Measurements from ENCODE around the gene IVL.

Gene IVL

DNA sequence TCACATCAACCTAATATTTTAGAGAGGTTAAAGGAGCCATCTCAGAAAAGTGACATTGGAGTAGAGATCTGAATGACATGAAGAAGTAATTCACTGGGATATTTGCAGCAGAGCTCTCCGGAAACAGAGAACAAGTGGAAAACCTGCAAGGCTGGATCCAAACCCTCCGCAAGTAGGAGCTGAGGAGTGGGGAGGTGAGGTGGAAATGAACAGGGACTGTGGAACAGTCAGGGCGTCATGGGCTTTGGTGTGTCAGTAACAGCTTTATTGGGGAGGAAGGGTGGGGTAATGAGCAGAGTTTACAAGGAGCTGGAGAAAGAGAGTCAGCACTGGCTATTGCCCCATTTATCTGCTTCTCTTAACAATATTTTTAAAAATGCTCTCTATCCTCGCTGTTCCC lies 9.3 kb upstream of the IVL start:
- no peak for DNase-seq (ENCODE audit: low read depth)
- Histone ChIP-seq H3K36me3 (ENCODE audit: control insufficient read depth, insufficient read depth, low read length, severe bottlenecking) (no peaks in the 10 kb centered on the region), H3K27me3 (replicated peaks; ENCODE audit: control insufficient read depth, insufficient read depth, low read length) (no peaks in the 10 kb centered on the region), H3K4me3 (ENCODE audit: low read length) (no peak overlapping the region), H3K9me3 (ENCODE audit: control insufficient read depth, low read length) (no peaks in the 10 kb centered on the region), H3K4me1 (ENCODE audit: control insufficient read depth, insufficient read depth, low read length) (no peaks in the 10 kb centered on the region), H3K9ac (ENCODE audit: low read length) (no peak overlapping the region)

- no peaks in the 10 kb centered on the region for H3K9me3 ChIP-seq (ENCODE audit: control insufficient read depth, low read length)
- H3K27me3 ChIP-seq (replicated peaks; ENCODE audit: control insufficient read depth, insufficient read depth, low read length), result no peaks in the 10 kb centered on the region
- no peak overlapping the region for H3K4me3 ChIP-seq (ENCODE audit: low read length)
- peaks cover under 1% of the 10 kb centered on the region for H3K4me1 ChIP-seq (ENCODE audit: control insufficient read depth, insufficient read depth, low read length)
- no peak for DNase-seq (ENCODE audit: low read depth)
- H3K36me3 ChIP-seq (ENCODE audit: control insufficient read depth, insufficient read depth, low read length, severe bottlenecking), result no peaks in the 10 kb centered on the region
- H3K9ac ChIP-seq (ENCODE audit: low read length), result no peak overlapping the region
These were observed 8.5 kb upstream of the IVL start for GRCh38 chr1:152899883-152900282.

DNA sequence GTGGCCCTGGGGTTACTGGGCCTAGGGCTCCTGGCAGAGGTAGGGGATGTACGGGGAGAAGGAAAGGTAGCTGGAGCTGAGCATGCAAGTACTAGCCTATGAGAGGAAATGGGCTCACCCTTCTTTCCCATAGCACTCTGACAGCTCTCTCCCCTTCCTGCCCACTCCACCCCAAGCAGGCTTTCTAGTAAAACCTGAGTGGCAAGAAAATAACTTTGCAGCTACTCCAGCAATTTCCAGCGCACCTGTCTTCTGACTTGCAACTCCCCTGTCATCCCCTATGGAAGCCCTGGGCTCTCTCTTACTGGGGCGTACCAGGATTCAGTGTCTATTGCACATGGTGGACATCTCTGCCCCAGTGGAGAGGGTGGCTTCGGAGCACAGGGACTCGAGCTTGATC lies 6.7 kb upstream of the IVL start:
- Histone ChIP-seq H3K4me1 (ENCODE audit: control insufficient read depth, insufficient read depth, low read length) (peaks cover 11% of the 10 kb centered on the region), H3K9me3 (ENCODE audit: control insufficient read depth, low read length) (no peaks in the 10 kb centered on the region), H3K4me3 (ENCODE audit: low read length) (no peak overlapping the region), H3K27me3 (replicated peaks; ENCODE audit: control insufficient read depth, insufficient read depth, low read length) (no peaks in the 10 kb centered on the region), H3K36me3 (ENCODE audit: control insufficient read depth, insufficient read depth, low read length, severe bottlenecking) (no peaks in the 10 kb centered on the region), H3K9ac (ENCODE audit: low read length) (no peak overlapping the region)
- DNase-seq (ENCODE audit: low read depth), result no peak

DNA sequence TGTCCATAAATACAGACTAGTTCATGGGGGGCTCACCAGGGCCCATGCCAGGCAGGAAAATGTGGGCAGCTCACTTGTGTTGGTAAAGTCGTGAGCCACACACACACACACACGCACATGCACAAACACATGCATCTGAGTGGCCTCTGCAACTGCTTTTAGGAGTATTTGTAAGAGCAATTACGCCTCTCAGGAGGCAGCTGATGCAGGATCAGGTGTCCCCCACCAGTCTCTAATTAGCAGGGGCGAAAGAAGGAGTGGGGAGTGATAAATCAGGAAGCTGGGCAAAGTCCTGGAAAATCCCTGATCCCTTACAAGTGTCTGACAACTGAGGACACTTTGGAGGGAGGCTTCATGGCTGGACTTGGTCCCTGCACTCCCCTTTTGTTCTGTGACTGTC lies 5.7 kb upstream of the IVL start:
- Histone ChIP-seq H3K9ac (ENCODE audit: low read length) (no peak overlapping the region), H3K9me3 (ENCODE audit: control insufficient read depth, low read length) (no peaks in the 10 kb centered on the region), H3K4me1 (ENCODE audit: control insufficient read depth, insufficient read depth, low read length) (peaks cover 11% of the 10 kb centered on the region), H3K27me3 (replicated peaks; ENCODE audit: control insufficient read depth, insufficient read depth, low read length) (no peaks in the 10 kb centered on the region), H3K36me3 (ENCODE audit: control insufficient read depth, insufficient read depth, low read length, severe bottlenecking) (no peaks in the 10 kb centered on the region), H3K4me3 (ENCODE audit: low read length) (no peak overlapping the region)
- DNase-seq (ENCODE audit: low read depth), result no peak

- Histone ChIP-seq H3K36me3 (ENCODE audit: control insufficient read depth, insufficient read depth, low read length, severe bottlenecking) (no peaks in the 10 kb centered on the region), H3K9me3 (ENCODE audit: control insufficient read depth, low read length) (no peaks in the 10 kb centered on the region), H3K4me3 (ENCODE audit: low read length) (no peak overlapping the region), H3K9ac (ENCODE audit: low read length) (no peak overlapping the region), H3K4me1 (ENCODE audit: control insufficient read depth, insufficient read depth, low read length) (peaks cover 11% of the 10 kb centered on the region), H3K27me3 (replicated peaks; ENCODE audit: control insufficient read depth, insufficient read depth, low read length) (peaks cover 5% of the 10 kb centered on the region)
- no peak for DNase-seq (ENCODE audit: low read depth)
These were observed 3.5 kb upstream of the IVL start for GRCh38 chr1:152904688-152905440.

DNA sequence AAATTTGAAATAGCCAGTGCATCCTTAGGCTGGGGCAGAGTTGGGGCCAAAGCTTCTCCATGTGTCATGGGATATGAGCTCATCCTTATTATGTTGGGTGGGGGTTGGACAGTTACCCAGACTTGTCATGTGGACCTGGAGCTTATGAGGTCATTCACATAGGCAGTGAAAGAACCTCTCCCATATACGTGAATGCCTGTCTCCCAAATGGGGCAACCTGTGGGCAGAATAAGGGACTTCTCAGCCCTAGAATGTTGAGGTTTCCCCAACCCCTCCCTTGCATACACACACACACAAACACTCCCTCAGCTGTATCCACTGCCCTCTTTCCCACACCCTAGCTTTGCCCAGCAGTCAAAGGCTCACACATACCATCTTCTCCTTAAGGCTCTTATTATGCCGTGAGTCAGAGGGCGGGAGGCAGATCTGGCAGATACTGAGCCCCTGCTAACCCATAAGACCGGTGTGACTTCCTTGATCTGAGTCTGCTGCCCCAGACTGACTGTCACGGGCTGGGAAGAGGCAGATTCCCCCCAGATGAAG lies 2.3 kb upstream of the IVL start:
- Histone ChIP-seq H3K9me3 (ENCODE audit: control insufficient read depth, low read length) (no peaks in the 10 kb centered on the region), H3K36me3 (ENCODE audit: control insufficient read depth, insufficient read depth, low read length, severe bottlenecking) (no peaks in the 10 kb centered on the region), H3K4me3 (ENCODE audit: low read length) (peak overlapping the region; percentile 24), H3K4me1 (ENCODE audit: control insufficient read depth, insufficient read depth, low read length) (peaks cover 11% of the 10 kb centered on the region), H3K27me3 (replicated peaks; ENCODE audit: control insufficient read depth, insufficient read depth, low read length) (peaks cover 11% of the 10 kb centered on the region), H3K9ac (ENCODE audit: low read length) (no peak overlapping the region)
- DNase-seq (ENCODE audit: low read depth), result no peak

DNA sequence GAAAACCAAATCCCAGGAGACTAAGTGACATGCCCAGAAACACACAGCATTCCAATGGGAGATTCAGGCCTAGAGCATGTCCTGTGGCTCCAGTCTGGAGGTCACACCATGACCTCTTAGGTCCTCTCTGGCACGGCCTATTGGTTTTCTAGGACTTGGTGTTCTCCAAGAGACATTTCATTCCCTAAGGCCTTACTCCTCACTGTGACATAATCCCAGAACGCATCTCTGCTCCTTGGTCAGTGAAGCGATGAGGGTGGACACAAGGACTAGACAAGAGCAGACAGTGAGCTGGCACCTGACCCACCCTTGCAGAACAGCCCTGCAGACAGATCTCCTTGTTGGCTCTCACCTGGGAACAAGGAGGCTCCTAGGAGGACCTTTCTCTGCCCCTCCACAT lies 860 bp downstream of the IVL start:
- Histone ChIP-seq H3K9ac (ENCODE audit: low read length) (no peak overlapping the region), H3K27me3 (replicated peaks; ENCODE audit: control insufficient read depth, insufficient read depth, low read length) (peaks cover 17% of the 10 kb centered on the region), H3K4me1 (ENCODE audit: control insufficient read depth, insufficient read depth, low read length) (peaks cover 11% of the 10 kb centered on the region), H3K36me3 (ENCODE audit: control insufficient read depth, insufficient read depth, low read length, severe bottlenecking) (no peaks in the 10 kb centered on the region), H3K9me3 (ENCODE audit: control insufficient read depth, low read length) (no peaks in the 10 kb centered on the region), H3K4me3 (ENCODE audit: low read length) (no peak overlapping the region)
- no peak for DNase-seq (ENCODE audit: low read depth)

DNA sequence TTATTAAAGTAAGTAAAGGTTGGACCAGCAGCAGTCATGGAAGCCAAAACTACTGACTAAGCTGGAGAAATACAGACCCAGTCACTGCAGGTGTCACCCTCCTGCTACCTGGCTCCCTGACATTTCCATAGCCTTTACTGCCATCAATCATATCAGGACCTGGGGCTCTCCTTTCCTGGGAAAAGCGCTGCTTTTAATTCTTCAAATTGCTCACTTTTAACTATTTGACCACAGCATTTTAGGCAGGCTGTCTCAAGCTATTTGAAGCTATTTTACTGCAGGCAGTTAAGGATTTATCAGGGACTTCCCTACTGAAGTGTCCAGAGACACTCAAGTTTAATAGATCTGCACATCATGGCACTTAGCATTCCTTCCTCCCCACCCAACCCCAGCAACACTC lies 4.1 kb downstream of the IVL start:
- H3K4me3 ChIP-seq (ENCODE audit: low read length), result no peak overlapping the region
- H3K27me3 ChIP-seq (replicated peaks; ENCODE audit: control insufficient read depth, insufficient read depth, low read length), result peaks cover 17% of the 10 kb centered on the region
- H3K36me3 ChIP-seq (ENCODE audit: control insufficient read depth, insufficient read depth, low read length, severe bottlenecking), result no peaks in the 10 kb centered on the region
- H3K4me1 ChIP-seq (ENCODE audit: control insufficient read depth, insufficient read depth, low read length), result no peaks in the 10 kb centered on the region
- peaks cover 2% of the 10 kb centered on the region for H3K9me3 ChIP-seq (ENCODE audit: control insufficient read depth, low read length)
- H3K9ac ChIP-seq (ENCODE audit: low read length), result no peak overlapping the region
- no peak for DNase-seq (ENCODE audit: low read depth)

DNA sequence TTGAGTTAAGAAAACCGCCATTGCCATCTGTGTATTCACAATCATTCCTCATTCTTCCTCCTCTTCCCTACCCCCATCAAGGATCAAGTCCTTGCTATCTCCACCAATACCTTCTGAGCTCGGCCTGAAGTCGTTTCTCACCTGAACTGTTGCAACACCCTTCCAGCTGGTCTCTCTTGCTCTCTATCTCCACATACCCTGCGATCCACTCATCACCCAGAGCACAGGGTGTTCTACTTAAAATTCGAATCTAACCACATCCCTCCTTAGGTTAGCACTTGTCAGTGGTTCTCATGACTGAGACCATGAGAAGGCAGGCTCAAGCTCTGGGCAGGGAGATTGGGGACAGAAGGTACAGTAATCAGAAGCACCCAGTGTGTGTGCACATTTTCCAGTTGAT lies 4.6 kb downstream of the IVL start:
- peaks cover 17% of the 10 kb centered on the region for H3K27me3 ChIP-seq (replicated peaks; ENCODE audit: control insufficient read depth, insufficient read depth, low read length)
- no peak overlapping the region for H3K4me3 ChIP-seq (ENCODE audit: low read length)
- no peak for DNase-seq (ENCODE audit: low read depth)
- H3K36me3 ChIP-seq (ENCODE audit: control insufficient read depth, insufficient read depth, low read length, severe bottlenecking), result no peaks in the 10 kb centered on the region
- no peak overlapping the region for H3K9ac ChIP-seq (ENCODE audit: low read length)
- H3K9me3 ChIP-seq (ENCODE audit: control insufficient read depth, low read length), result peaks cover 2% of the 10 kb centered on the region
- no peaks in the 10 kb centered on the region for H3K4me1 ChIP-seq (ENCODE audit: control insufficient read depth, insufficient read depth, low read length)

- Histone ChIP-seq H3K36me3 (ENCODE audit: control insufficient read depth, insufficient read depth, low read length, severe bottlenecking) (no peaks in the 10 kb centered on the region), H3K4me3 (ENCODE audit: low read length) (no peak overlapping the region), H3K9ac (ENCODE audit: low read length) (no peak overlapping the region), H3K4me1 (ENCODE audit: control insufficient read depth, insufficient read depth, low read length) (no peaks in the 10 kb centered on the region), H3K27me3 (replicated peaks; ENCODE audit: control insufficient read depth, insufficient read depth, low read length) (no peaks in the 10 kb centered on the region), H3K9me3 (ENCODE audit: control insufficient read depth, low read length) (peaks cover 2% of the 10 kb centered on the region)
- no peak for DNase-seq (ENCODE audit: low read depth)
These were observed 9.4 kb downstream of the IVL start for GRCh38 chr1:152917794-152918193.

GRCh38 chr1:152919071-152919470 lies 10.7 kb downstream of the IVL start:
- no peaks in the 10 kb centered on the region for H3K4me1 ChIP-seq (ENCODE audit: control insufficient read depth, insufficient read depth, low read length)
- H3K27me3 ChIP-seq (replicated peaks; ENCODE audit: control insufficient read depth, insufficient read depth, low read length), result no peaks in the 10 kb centered on the region
- no peak for DNase-seq (ENCODE audit: low read depth)
- H3K9me3 ChIP-seq (ENCODE audit: control insufficient read depth, low read length), result peaks cover 2% of the 10 kb centered on the region
- H3K4me3 ChIP-seq (ENCODE audit: low read length), result no peak overlapping the region
- no peaks in the 10 kb centered on the region for H3K36me3 ChIP-seq (ENCODE audit: control insufficient read depth, insufficient read depth, low read length, severe bottlenecking)
- no peak overlapping the region for H3K9ac ChIP-seq (ENCODE audit: low read length)

DNA sequence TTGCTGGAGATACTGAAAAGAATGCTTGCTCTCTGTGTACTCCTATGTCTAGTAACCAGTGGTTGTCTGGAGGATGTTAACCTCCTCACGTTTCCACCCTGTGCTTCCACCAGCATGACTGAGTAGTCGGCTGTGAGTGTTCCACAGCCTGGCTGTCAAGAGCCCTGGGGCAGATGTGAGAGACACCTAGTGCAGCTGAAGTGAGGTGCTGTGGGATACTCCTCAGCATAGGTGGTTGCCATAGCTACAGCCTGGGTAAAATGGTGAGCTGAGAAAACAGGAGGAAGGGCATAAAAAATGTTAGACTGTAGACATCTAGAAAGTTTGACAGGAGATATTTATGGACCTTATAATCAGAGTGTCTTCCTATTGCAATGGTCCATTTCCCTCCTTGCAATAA lies 15.8 kb downstream of the IVL start:
- H3K4me1 ChIP-seq (ENCODE audit: control insufficient read depth, insufficient read depth, low read length), result no peaks in the 10 kb centered on the region
- no peaks in the 10 kb centered on the region for H3K9me3 ChIP-seq (ENCODE audit: control insufficient read depth, low read length)
- no peak overlapping the region for H3K4me3 ChIP-seq (ENCODE audit: low read length)
- DNase-seq (ENCODE audit: low read depth), result no peak
- H3K36me3 ChIP-seq (ENCODE audit: control insufficient read depth, insufficient read depth, low read length, severe bottlenecking), result no peaks in the 10 kb centered on the region
- no peaks in the 10 kb centered on the region for H3K27me3 ChIP-seq (replicated peaks; ENCODE audit: control insufficient read depth, insufficient read depth, low read length)
- H3K9ac ChIP-seq (ENCODE audit: low read length), result no peak overlapping the region
